Type B pancreatic cell (in vitro differentiated cells): ENCODE measurements around the gene SPAG8. TPM values are rescaled to one million over a fixed set of nuclear protein-coding genes. Genes with fewer than 3 reads are reported as not detected.

Experiments
- DNase-seq: peaks from one replicate; pipeline ENCODE4 v3.0.0; 2021; ENCODE audit warnings: mixed read lengths; ENCODE audit not compliant: unreplicated experiment; ENCODE audit errors: extremely low spot score
- H3K27ac Mint-ChIP-seq: 2 replicates; pipeline ENCODE4 v1.8.0; 2021; ENCODE audit warnings: mild to moderate bottlenecking, mixed read lengths
- H3K27me3 Mint-ChIP-seq: 2 replicates; pipeline ENCODE4 v1.8.0; 2021; ENCODE audit warnings: mixed read lengths
- H3K36me3 Mint-ChIP-seq: 2 replicates; pipeline ENCODE4 v1.8.0; 2021; ENCODE audit warnings: mixed read lengths
- H3K4me1 Mint-ChIP-seq: one replicate; pipeline ENCODE4 v1.8.0; 2021; ENCODE audit warnings: mixed read lengths; ENCODE audit not compliant: unreplicated experiment
- H3K4me3 Mint-ChIP-seq: 2 replicates; pipeline ENCODE4 v1.8.0; 2021; ENCODE audit warnings: mild to moderate bottlenecking, mixed read lengths
- H3K9me3 Mint-ChIP-seq: 2 replicates; pipeline ENCODE4 v1.8.0; 2021; ENCODE audit warnings: mixed read lengths
- CTCF ChIP-seq: fragments of 200-600 bp; sonication (generic); conservative IDR thresholded peaks from 2 replicates; pipeline ENCODE4 v1.5.0; 2021; ENCODE audit warnings: antibody characterized with exemption, mild to moderate bottlenecking
- total RNA-seq: library from RNA; stranded (reverse); gene quantifications from 2 replicates; pipeline ENCODE4 v1.2.1, GENCODE V29; 2021; ENCODE audit warnings: low replicate concordance

SPAG8 gene
- total RNA-seq, 1 donor from 2014 or later, result 14.2 TPM

DNA sequence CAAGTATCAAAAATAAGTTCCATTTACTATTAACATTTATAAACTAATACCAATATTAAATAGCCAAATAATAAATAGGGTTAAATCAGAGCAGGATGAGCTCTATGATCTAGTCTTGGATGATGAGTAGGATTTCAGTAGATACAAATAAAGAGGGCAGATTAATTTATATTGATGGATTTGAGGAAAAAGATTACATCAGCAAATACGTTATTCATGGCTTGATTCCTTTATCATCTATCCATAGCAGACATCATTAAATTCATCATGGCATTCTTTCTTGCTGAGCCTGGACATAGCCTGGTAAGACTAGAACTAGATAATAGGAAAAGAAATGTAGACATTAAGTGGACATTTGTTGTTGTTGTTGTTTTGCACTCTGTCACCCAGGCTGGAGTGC lies 44.6 kb downstream of the SPAG8 start:
- no peak for DNase-seq
- no peaks in the 10 kb centered on the region for H3K36me3 Mint-ChIP-seq
- no peak overlapping the region for H3K27ac Mint-ChIP-seq
- no peak overlapping the region for H3K4me3 Mint-ChIP-seq
- no peaks in the 10 kb centered on the region for H3K4me1 Mint-ChIP-seq
- H3K9me3 Mint-ChIP-seq, result no peaks in the 10 kb centered on the region
- TF ChIP-seq CTCF, result no peak
- no peaks in the 10 kb centered on the region for H3K27me3 Mint-ChIP-seq

- Mint-ChIP-seq H3K4me3 (no peak overlapping the region), H3K9me3 (no peaks in the 10 kb centered on the region), H3K27ac (no peak overlapping the region), H3K27me3 (no peaks in the 10 kb centered on the region), H3K36me3 (no peaks in the 10 kb centered on the region), H3K4me1 (no peaks in the 10 kb centered on the region)
- TF ChIP-seq CTCF, result no peak
- no peak for DNase-seq
Measured at GRCh38 chr9:35766997-35767396, 45.1 kb downstream of the SPAG8 start.

DNA sequence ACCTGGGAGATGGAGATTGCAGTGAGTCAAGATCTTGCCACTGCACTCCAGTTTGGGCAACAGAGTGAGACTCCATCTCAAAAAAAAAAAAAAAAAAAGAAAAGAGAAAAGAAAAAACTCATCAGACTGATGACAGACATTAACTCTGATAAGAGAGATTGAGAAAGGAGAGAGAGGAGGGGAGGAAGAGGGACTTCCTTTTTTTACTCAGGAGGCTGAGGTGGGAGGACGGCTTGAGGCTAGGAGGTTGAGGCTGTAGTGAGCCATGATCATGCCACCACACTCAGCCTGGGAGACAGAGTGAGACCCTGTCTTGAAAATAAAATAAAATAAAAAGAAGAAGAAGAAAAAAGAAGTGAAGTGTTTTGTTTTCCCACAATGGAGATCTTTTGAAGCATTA lies 48.3 kb downstream of the SPAG8 start:
- H3K27me3 Mint-ChIP-seq, result no peaks in the 10 kb centered on the region
- no peak overlapping the region for H3K4me3 Mint-ChIP-seq
- H3K4me1 Mint-ChIP-seq, result peaks cover 11% of the 10 kb centered on the region
- no peaks in the 10 kb centered on the region for H3K9me3 Mint-ChIP-seq
- H3K27ac Mint-ChIP-seq, result no peak overlapping the region
- no peak for DNase-seq
- peaks cover 4% of the 10 kb centered on the region for H3K36me3 Mint-ChIP-seq
- no peak for TF ChIP-seq CTCF

DNA sequence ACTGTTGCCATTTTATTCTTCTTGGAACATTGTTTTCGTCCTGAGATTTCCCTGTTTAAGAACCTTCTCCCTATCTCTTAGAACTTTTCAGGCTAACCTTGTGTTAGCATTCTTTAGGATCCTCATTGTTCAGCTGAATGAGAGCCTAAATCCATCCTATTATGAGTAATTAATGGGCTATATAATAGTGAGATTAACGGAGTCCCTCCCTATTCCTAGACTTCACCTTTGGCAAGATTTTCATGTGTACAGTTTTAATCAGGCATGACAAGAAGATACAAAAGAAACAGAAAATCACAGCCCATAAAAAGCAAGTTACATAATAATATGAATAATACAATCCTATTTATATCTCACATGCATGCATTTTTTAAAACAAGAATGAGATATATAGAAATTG lies 48.9 kb downstream of the SPAG8 start:
- peaks cover 4% of the 10 kb centered on the region for H3K36me3 Mint-ChIP-seq
- peaks cover 11% of the 10 kb centered on the region for H3K4me1 Mint-ChIP-seq
- DNase-seq, result no peak
- no peak overlapping the region for H3K4me3 Mint-ChIP-seq
- no peak for TF ChIP-seq CTCF
- H3K27ac Mint-ChIP-seq, result no peak overlapping the region
- H3K27me3 Mint-ChIP-seq, result no peaks in the 10 kb centered on the region
- no peaks in the 10 kb centered on the region for H3K9me3 Mint-ChIP-seq

- DNase-seq, result no peak
- H3K27me3 Mint-ChIP-seq, result no peaks in the 10 kb centered on the region
- TF ChIP-seq CTCF, result no peak
- peak overlapping the region; percentile 44 for H3K4me3 Mint-ChIP-seq
- peaks cover 11% of the 10 kb centered on the region for H3K4me1 Mint-ChIP-seq
- H3K27ac Mint-ChIP-seq, result peak overlapping the region; percentile 64
- peaks cover 9% of the 10 kb centered on the region for H3K36me3 Mint-ChIP-seq
- H3K9me3 Mint-ChIP-seq, result no peaks in the 10 kb centered on the region
Measured at GRCh38 chr9:35760651-35761050, 51.4 kb downstream of the SPAG8 start.

DNA sequence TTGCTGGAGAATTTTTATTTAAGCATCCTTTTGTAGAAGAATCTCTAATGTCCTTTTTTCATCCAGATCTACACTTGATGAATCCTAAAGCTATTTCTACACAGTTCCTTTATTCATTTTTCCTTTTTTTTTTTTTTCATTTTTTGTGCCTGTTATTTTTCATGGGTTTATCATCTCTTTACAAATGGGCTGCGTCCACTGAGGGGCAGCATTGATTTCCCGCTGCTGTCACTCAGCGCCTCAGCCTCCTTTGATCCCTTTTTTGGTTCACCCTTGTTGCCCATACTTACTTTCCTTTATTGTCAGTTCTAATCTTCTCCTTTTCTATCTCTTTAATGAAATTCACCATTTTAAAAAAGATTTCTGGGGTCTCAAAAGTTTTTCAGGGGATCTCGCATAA lies 52.3 kb downstream of the SPAG8 start:
- TF ChIP-seq CTCF, result no peak
- Mint-ChIP-seq H3K36me3 (peaks cover 9% of the 10 kb centered on the region), H3K27me3 (no peaks in the 10 kb centered on the region), H3K27ac (no peak overlapping the region), H3K4me1 (peaks cover 11% of the 10 kb centered on the region), H3K4me3 (no peak overlapping the region), H3K9me3 (no peaks in the 10 kb centered on the region)
- DNase-seq, result no peak
